SH-SY5Y (cell line): ENCODE measurements around the gene SOCS1.

ENCODE experiments used
- GATA2 ChIP-seq: IDR thresholded peaks from 2 replicates; pipeline ENCODE4 v1.6.1; 2011; ENCODE audit warnings: mild to moderate bottlenecking, low read depth, low read length
- GATA3 ChIP-seq: IDR thresholded peaks from 2 replicates; pipeline ENCODE4 v1.6.1; 2011; ENCODE audit warnings: low read depth, mild to moderate bottlenecking, low read length, moderate library complexity

DNA sequence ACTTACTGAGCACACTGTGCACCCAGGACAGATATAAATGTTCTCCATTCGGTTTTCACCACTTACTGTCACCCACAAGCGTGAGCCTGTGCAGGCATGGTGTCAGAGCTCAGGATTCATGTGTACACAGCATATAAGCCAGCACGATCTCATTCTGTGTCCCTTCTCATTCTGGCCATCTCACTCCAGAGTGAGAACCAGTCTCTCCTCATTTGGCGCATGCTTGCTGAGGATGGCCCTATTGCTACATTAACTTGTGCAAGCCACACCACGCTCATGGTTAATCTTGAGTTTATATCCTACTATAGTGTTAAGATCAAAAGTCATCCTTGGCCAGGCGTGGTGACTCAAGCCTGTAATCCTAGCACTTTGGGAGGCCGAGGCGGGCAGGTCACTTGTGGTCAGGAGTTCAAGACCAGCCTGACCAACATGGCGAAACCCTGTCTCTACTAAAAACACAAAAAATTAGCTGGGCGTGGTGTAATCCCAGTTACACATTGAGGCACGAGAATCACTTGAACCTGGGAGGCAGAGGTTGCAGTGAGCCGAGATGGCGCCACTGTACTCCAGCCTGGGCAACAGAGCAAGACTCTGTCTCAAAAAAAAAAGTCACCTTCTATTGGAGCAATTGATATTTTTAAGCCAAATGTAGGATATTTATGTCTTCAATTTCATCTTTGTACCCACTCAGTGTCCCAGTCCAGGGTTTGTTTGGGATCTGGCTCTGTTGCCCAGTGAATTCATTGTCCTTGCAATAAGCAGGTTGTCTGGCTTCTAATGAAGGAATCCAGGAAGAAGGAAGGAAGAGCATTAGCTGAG, 20.9 kb downstream of the SOCS1 start:
- TF ChIP-seq GATA2: no peak
- TF ChIP-seq GATA3: no peak
